Urothelium cell line (cell line): ENCODE measurements around the gene OR6X1.

Source experiments
- DNase-seq: peaks from one replicate; pipeline ENCODE4 v3.0.0; 2011; ENCODE audit warnings: low spot score, mixed read lengths
- FAIRE-seq: peaks from 2 replicates; lab custom pipeline; 2011; peaks lifted over from hg19 to GRCh38; lab: Jason Lieb, UNC

OR6X1 gene, protein sequence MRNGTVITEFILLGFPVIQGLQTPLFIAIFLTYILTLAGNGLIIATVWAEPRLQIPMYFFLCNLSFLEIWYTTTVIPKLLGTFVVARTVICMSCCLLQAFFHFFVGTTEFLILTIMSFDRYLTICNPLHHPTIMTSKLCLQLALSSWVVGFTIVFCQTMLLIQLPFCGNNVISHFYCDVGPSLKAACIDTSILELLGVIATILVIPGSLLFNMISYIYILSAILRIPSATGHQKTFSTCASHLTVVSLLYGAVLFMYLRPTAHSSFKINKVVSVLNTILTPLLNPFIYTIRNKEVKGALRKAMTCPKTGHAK

DNA sequence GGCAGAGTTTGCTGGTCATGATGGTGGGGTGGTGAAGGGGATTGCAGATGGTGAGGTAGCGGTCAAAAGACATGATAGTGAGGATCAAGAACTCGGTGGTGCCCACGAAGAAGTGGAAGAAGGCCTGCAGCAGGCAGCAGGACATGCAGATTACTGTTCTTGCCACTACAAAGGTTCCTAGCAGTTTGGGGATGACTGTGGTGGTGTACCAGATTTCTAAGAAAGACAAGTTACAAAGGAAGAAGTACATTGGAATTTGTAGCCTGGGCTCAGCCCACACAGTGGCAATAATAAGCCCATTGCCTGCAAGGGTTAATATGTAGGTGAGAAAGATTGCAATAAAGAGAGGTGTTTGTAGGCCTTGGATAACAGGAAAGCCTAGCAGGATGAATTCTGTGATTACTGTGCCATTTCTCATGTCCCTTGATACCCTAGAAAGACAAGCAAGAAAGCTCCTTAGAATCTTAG lies at the start of gene OR6X1:
Gene OR6X1 (minus strand): TSS at position 418 of the 468 bp plus-strand sequence. CDS start 0 bp downstream, at position 418.
- DNase-seq (no peak), FAIRE-seq (no peak)

DNA sequence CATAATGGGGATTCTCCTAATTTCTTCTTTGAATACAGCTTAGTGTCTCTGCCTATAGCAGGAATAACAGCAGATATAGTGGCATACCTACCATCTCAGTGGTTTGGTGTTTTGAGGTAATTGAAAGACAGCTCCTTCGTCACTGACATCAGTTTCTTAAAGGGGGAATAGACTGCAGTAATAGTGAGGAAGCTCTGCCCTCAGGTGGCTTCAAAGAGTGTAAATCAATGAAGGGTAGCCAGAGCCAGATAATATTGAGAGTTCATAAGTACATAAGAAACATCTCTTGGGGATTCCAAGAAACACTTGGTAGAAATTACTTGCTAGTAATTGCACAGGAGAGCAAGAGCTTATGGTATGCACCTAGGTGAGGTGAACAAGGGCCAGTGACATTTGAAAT lies 47.4 kb upstream of the OR6X1 start:
- no peak for FAIRE-seq
- DNase-seq: no peak

DNA sequence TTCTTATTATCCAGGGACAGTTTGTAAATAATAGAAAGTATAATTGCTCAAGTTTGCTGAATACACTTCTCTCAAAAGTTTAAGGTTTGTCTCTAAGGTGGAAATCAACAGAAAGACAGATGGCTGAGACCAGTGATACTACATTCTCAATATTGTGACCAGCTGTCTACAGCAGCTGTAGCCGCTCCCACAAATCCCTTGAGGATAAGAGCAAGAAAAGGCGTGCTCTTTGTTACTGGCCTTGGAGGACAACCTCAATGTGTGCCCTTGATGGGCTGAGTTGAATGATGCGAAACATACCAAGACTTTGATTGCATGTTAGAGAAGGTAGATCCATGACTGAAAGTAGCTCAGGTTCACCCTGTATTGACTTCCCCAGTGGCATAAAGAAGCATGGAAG lies 45.7 kb upstream of the OR6X1 start:
- FAIRE-seq (no peak), DNase-seq (no peak)

DNA sequence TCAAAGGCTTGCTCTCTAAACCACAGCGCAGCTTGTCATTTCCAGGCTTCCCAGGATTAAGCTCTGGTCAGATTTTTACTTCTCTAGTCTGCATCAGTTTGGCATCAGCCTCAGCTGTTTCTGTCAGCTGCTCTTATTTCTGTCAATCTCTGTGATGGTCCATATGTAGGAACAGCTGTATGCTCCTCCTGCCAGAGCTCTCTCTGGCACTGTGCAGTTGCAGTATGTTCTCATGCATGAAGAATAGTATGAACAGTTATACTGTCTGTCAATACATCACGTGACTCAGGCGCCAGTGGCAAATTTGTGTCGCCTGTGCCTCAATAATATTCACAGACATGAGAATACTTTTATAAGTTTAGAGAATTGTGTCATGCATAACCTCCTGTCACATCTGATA lies 45.1 kb upstream of the OR6X1 start:
- DNase-seq (no peak), FAIRE-seq (no peak)

DNA sequence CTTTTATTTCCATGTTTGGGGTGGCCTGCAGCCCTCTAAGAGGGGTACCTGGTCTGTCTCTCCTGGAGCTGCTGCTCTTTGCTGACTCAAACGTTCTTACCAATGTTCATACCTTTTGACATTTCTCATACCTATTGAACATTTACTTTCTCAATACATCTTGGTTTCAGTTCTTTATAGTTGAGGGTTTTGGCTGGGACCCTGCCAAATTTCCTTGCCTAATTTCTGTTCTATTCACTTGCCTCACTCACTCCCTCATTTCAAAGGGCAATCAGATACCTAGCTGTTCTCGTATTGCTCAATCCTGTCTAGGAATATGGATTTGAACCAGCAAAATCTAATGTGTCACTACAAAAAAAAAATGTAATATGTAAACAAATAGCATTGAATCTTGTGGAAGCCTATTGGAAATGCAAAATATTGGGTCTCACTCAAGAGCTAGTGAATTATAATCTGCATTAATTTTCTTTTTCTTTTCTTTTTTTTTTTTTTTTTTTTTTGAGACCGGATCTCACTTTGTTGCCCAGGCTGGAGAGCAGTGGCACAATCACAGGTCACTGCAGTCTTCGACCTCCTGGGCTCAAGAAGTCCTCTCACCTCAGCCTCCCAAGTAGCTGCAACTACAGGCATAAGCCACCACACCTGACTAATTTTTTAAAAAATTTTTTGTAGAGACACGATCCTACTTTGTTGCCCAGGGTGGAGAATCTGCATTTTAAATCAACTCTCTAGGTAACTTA lies 44.4 kb upstream of the OR6X1 start:
- DNase-seq (no peak), FAIRE-seq (no peak)

DNA sequence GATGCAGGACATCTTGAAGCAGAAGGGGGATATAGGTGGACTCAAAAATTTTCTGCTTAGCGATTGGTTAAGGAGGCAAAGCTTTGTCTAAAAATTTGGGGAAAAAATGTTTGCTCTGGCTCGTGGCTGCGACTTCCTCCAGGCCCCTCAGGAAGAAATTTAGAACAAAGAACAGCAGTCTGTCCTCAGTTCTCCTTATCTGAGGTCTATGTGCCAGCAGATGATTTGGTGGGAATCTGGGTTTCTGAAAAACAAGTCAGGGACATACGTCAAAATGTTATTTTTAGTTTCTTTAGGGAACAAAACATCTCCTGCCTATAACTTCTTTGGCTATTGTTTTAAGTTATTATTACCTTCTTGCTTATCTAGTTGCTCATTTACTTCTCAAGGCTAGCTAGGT lies 43.8 kb upstream of the OR6X1 start:
- FAIRE-seq (no peak), DNase-seq (no peak)

DNA sequence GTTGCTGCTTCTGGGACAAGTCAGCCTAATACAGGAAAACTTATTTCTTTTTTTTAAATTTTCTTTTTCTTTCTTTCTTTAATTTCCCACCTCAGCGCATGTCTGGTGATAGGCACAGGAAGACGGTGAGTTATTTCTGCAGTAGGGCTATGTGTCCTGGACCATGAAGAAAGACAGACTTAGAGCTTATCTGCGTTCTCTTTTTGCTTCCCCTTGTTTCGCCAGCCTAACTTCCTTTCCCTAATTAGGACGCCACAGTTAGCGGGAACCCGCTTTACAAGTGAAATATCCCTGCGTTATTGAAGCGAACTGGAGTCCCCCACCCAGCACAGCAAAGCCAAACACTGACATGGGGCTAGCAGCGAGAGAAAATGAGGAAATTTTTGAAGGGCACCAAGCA lies 43.2 kb upstream of the OR6X1 start:
- no peak for FAIRE-seq

DNA sequence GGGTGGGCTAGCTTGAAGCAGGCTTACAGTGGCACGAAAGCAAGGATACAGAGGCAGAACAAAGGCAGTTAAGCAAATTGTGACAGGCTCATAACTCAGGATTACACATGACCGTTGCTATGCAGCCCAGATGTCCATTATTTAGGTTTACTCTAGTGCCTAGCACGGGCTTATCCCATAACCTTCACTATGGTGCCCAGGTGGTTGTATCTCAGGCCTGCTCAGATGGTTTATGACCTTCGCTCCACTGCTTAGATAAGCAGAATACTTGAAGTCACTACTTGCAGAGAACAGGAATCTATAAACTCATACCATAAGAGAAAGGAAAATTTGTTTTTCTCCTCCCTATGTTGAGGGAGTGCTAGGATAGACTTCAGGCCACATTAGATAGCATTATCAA lies 42.8 kb upstream of the OR6X1 start:
- DNase-seq (no peak), FAIRE-seq (no peak)

More for the DNA sequence above, 43.2 kb upstream of the OR6X1 start:
- DNase-seq: no peak

DNA sequence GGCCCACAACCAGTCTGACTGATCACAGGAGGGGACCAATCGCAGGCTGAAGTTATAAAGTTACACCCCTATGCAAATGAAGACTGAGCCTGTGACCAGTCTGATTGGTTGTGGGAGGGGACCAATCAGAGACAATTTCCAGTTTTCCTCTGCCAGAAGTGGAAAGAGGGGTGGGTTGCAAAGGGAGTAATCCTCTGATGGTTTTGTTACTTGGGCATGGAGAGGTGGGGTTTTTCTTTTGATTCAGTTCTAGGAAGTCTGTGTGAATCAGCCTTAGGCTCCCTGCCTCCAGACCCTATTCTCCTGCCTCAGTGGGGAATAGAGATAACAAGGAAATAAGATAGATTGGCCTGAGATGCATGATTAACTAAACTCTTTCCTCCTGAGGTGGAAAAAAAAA lies 41.9 kb upstream of the OR6X1 start:
- DNase-seq (no peak), FAIRE-seq (no peak)

DNA sequence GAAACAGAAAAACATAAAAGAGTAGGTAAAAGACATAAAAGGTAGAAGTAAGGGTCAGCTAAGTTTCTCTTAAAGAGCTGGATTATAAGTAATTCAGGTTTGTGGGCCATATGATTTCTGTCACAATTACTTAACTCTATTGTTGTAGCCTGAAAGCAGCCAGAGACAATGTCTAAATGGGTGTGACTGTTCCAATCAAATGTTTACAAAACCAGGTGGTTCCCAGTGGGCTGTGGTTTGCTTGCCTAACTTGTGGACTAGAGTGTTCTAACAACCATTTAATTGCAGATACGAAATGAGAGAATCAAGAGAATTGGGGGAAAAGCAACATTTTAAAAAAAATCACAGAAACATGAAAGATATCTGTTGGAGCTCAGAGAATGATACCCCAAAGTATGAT lies 29.2 kb upstream of the OR6X1 start:
- DNase-seq: no peak
- FAIRE-seq: no peak

DNA sequence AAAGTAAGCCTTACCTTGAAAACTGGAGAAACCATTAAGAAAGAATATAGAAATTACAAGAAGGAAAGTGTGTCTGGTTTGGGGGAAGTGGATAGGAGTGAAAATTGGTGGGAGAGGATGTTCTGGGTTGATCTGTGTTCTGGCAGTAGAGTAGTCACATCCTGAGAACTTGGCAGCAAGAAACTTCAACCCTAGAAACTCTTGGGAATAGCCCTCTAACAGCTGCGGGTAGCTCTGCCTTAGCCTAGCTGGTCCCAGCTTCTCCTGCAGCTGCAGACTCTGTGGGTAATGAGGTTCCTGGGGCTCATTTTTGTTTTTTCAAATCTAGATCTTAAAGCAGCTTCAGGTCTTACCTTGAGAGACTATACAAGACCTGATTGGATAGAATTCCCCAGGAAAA lies 24.2 kb upstream of the OR6X1 start:
- no peak for FAIRE-seq
- DNase-seq: no peak

DNA sequence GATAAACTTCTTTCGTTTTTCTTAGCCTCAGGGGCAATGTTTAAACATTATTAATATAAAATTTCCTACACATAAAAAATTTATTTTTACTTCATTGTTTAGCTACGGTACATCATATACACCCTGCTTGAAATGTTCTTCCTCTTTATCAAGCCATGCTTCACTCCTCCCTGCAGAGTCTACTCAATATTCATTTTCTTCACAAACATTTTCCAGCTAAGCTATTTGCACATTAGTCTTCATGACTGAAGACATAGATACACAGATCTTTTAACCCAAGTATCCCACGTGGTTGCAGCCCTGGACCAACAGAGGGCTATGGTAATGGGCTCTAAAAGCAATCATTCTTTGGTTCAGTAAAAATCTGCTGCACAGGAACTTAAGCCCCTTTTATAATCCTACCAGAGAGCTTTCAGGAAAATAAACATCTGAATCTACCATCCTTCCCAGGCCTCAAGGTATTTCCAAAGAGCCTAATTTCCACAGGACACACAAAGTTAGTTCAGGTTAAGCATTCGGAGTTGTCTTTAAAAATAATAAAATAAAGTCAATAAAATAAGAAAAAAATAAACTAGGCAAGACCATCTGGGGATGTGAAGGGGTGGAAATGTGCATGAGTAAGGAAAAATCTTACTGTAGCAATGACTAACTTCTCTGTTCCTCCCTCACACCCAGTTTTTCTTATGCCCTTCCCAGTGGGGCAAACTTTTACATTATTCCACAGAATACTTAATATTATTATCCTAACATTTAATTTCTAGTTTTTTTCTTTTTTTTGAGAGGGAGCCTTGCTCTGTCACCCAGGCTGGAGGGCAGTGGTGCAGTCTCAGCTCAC lies 21.6 kb upstream of the OR6X1 start:
- no peak for DNase-seq
- FAIRE-seq: no peak

DNA sequence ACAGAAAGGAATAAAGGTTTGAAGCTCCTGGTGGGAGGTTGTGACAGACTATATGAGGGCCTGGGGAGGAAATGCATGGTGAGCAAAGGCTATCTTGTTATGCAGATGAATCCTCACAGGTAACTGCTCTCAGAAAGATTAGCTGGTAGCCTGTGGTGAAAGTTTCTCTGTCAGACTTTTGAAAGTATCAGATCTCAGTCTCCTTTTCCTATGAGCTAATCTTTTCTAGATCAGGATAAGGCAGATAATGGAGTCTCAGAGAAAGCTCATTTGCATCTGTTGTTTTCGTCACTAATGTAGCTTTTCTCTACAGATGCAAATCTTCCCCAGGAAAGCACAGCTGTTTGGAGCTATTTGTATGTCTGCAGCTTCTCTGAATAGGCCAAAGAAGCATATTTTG lies 21.0 kb upstream of the OR6X1 start:
- no peak for DNase-seq
- FAIRE-seq: no peak

DNA sequence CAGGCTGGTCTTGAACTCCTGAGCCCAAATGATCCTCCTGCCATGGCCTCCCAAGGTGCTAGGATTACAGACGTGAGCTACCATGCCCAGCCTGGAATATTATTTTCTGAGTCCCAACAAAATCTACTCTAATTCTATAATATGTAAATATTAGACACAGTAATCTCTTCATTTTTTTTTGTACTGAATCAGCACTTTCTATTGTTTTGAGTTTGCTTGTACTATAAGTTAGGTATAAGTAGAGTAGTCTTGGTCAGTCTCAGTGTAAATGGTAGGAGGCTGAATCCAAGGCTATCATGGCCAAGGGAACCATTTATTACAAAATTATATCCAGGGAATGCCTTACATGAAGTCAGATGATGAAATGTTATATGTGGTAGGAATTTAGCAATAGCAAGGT lies 19.6 kb upstream of the OR6X1 start:
- DNase-seq (no peak), FAIRE-seq (no peak)

DNA sequence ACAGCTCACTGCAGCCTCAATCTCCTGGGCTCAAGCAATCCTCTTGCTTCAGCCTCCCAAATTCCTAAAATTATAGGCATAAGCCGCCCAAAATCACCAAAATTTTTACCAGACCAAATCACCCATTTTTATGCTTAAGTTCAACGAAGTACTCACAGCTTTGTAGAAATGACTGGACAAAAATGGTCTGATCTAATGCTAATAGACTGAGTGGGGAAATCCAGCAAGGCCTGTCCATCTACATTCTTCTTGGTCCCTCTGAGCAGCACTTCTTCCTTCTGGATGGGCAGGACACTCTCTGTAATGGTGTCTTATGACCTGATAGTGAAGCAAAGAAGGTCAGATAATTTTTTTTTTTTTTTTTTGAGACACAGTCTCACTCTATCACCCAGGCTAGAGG lies 18.7 kb upstream of the OR6X1 start:
- DNase-seq (no peak), FAIRE-seq (no peak)

DNA sequence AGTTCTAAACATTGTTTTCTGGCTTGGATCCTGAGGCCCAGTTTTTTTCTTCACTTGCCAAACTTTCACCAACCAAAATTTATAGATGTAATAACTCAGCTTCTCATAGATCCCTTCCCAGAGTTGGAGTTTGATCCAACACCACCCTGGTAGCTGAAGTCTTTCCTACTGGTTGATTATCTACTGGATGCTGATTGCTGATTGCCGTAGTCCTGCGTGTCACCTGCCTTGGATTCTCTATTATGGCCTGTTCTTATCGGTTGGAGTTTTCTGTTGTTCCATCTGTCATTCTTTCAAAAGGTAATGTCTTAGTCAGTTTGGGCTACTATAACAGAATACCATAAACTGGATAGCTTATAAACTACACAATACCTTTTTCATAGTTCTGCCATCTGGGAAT lies 17.3 kb upstream of the OR6X1 start:
- no peak for DNase-seq
- no peak for FAIRE-seq

DNA sequence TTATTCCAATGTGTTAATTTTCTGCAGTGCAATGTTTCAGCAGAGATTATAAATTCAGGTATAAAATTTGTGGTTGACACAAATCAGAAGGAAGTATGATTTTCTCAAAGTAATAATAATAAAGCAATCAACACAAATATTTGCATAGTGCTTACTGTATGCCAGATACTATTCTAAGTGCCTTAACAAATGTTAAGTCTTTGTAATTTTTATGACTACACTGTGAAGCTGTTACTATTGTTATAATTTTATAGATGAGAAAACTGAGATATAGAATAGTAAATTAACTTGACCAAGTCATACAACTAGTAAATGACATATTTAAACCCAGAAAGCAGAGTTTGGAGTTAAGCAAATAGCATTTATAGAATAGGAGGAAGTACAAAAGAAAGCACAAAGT lies 16.4 kb upstream of the OR6X1 start:
- no peak for DNase-seq
- FAIRE-seq: no peak

DNA sequence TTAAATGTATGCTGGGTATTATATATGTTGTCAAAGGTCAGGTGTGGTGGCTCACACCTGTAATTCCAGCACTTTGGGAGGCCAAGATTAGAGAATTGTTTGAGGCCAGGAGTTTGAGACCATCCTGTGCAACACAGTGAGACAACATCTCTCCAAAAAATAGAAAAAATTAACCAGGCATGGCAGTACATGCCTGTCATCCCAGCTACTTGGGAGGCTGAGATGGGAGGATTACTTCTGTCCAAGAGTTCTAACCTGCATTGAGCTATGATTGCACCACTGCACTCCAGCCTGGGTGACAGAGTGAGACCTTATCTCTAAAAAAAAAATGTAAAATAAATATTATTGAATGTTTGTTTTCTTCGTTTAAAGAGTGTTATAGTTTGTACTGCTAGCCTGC lies 11.3 kb upstream of the OR6X1 start:
- DNase-seq (no peak), FAIRE-seq (no peak)

DNA sequence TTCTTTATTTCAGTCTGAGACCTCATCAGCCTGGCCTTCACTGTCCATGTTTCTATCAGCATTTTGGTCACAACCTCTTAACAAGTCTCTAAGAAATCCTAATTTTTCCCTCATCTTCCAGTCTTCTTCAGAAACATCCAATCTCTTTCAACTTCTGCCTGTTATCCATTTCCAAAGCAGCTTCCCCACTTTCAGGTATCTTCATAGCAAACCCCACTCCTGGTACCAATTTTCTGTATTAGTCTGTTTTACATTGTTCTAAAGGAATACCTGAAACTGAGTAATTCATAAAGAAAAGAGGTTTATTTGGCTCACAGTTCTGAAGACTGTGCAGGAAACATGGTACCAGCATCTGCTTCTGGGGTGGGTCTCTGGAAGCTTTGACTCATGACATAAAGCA lies 8.1 kb upstream of the OR6X1 start:
- FAIRE-seq: no peak
- no peak for DNase-seq

DNA sequence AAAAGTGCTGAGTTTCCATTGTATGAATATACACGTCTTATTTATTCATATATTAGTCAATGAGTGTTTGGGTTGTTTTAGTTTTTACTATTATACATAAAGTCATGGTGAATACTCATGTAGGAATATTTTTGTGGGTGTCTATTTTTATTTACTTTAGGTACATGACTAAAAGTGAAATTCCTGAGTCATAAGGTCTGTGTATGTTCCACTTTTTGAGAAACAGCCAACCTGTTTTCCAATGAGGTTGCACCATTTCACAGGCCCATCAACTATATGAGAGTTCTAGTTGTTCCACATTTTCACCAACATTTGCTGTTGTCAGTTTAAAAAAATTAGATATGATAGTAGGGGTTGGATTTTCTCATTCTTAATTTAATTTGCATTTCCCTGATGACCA lies 6.6 kb upstream of the OR6X1 start:
- FAIRE-seq (no peak), DNase-seq (no peak)

DNA sequence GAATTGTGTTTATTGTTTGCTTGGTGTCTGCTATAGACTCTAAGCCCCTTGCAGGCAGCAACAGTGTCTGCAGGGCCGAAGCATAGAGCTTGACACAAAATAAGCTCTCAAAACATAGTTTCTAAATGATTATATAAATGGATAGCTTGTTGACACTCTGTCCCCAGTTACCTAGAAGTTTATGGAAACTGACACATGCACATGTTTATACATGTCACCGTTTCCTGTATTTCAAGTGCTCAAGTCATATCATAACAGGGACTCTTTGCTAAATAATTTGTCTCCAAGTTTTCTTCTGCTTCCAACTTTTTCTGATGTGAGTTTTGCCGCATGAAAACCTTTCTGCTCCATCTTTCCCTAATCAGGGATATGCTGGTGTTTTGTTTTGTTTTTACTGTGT lies 3.7 kb upstream of the OR6X1 start:
- DNase-seq (no peak), FAIRE-seq (no peak)

DNA sequence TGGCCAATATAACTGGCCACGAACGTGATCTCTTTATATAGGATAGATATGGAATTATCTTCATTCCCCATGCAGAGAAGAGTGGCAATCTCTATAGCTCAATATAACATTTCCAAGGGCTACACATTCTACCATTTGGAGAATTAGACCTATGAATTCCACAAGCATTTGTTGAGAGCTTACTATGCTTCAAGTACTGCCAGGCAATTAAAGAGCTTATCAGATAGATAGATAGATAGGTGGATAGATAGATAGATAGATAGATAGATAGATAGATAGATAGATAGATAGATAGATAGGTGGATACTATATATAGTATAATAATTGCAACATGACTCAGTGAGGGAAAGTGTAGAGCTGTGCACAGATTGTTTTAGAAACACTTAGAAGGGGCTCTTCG lies 1.5 kb upstream of the OR6X1 start:
- DNase-seq: no peak
- FAIRE-seq: no peak
